ENCODE results near the gene SRMS. TPM values are rescaled to one million over a fixed set of nuclear protein-coding genes. Genes with fewer than 3 reads are reported as not detected.

The SRMS gene
- polyA plus RNA-seq, 1 donor from 2014 or later = not detected

DNA sequence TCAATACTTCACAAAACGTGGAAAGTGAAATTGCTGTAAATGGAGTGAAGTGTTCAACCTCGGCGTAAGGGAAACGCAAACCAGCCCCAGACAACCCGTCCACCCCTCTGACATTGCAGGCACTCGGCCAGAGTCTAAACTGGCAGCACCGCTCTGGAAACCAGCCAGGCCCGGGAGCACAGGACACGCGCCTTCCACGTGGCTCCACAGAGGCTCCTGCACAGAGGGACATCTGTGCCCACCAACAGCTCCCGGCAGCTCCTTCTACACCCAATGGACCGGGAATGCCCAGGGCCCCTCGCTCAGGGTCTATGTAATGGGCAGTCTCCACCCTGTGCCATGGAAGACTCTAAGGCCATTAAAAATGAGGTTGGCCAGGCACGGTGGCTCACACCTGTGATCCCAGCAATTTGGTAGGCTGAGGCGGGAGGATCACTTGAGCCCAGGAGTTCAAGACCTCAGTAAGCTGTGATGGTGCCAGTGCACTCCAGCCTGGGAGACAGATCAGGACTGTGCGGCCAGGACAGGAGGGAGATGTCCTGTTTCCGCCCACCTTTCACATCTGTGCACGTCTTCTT lies 29.9 kb upstream of the SRMS start:
- no peaks in the 10 kb centered on the region for H3K27me3 ChIP-seq (ENCODE audit: insufficient read depth, low read depth, low read length)
- no peaks in the 10 kb centered on the region for H3K36me3 ChIP-seq (ENCODE audit: insufficient read depth, low read length)
- H3K4me3 ChIP-seq (ENCODE audit: low read length) = no peak overlapping the region
- no peaks in the 10 kb centered on the region for H3F3A ChIP-seq (ENCODE audit: insufficient read depth, low read length, poor library complexity, severe bottlenecking)
- no peaks in the 10 kb centered on the region for H3K9me3 ChIP-seq (ENCODE audit: low read length)
- TF ChIP-seq, protein P1, sequence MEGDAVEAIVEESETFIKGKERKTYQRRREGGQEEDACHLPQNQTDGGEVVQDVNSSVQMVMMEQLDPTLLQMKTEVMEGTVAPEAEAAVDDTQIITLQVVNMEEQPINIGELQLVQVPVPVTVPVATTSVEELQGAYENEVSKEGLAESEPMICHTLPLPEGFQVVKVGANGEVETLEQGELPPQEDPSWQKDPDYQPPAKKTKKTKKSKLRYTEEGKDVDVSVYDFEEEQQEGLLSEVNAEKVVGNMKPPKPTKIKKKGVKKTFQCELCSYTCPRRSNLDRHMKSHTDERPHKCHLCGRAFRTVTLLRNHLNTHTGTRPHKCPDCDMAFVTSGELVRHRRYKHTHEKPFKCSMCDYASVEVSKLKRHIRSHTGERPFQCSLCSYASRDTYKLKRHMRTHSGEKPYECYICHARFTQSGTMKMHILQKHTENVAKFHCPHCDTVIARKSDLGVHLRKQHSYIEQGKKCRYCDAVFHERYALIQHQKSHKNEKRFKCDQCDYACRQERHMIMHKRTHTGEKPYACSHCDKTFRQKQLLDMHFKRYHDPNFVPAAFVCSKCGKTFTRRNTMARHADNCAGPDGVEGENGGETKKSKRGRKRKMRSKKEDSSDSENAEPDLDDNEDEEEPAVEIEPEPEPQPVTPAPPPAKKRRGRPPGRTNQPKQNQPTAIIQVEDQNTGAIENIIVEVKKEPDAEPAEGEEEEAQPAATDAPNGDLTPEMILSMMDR (IDR thresholded peaks at IDR 0.05; ENCODE audit: poor library complexity, severe bottlenecking) = no peak
- TF ChIP-seq POLR2AphosphoS5 (IDR thresholded peaks at IDR 0.05) (no peak), TAF1 (IDR thresholded peaks at IDR 0.05; ENCODE audit: low read depth) (no peak), MXI1 (conservative IDR thresholded peaks at IDR 0.05; ENCODE audit: poor library complexity, severe bottlenecking) (no peak), EZH2 (IDR thresholded peaks at IDR 0.05; ENCODE audit: borderline replicate concordance, insufficient read depth, low read length, poor library complexity, severe bottlenecking) (no peak), SMC3 (conservative IDR thresholded peaks at IDR 0.05; ENCODE audit: poor library complexity) (no peak), RAD21 (conservative IDR thresholded peaks at IDR 0.05) (no peak), EP300 (conservative IDR thresholded peaks at IDR 0.05; ENCODE audit: poor library complexity, severe bottlenecking) (no peak)
- TF ChIP-seq, protein P2, sequence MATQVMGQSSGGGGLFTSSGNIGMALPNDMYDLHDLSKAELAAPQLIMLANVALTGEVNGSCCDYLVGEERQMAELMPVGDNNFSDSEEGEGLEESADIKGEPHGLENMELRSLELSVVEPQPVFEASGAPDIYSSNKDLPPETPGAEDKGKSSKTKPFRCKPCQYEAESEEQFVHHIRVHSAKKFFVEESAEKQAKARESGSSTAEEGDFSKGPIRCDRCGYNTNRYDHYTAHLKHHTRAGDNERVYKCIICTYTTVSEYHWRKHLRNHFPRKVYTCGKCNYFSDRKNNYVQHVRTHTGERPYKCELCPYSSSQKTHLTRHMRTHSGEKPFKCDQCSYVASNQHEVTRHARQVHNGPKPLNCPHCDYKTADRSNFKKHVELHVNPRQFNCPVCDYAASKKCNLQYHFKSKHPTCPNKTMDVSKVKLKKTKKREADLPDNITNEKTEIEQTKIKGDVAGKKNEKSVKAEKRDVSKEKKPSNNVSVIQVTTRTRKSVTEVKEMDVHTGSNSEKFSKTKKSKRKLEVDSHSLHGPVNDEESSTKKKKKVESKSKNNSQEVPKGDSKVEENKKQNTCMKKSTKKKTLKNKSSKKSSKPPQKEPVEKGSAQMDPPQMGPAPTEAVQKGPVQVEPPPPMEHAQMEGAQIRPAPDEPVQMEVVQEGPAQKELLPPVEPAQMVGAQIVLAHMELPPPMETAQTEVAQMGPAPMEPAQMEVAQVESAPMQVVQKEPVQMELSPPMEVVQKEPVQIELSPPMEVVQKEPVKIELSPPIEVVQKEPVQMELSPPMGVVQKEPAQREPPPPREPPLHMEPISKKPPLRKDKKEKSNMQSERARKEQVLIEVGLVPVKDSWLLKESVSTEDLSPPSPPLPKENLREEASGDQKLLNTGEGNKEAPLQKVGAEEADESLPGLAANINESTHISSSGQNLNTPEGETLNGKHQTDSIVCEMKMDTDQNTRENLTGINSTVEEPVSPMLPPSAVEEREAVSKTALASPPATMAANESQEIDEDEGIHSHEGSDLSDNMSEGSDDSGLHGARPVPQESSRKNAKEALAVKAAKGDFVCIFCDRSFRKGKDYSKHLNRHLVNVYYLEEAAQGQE (IDR thresholded peaks at IDR 0.05; ENCODE audit: borderline replicate concordance) = no peak
- no peak overlapping the region for H2AFZ ChIP-seq (ENCODE audit: low read depth, low read length)
- no peak overlapping the region for H3K4me2 ChIP-seq (ENCODE audit: low read length)
- no peak overlapping the region for H3K27ac ChIP-seq (ENCODE audit: low read length)
- H3K9ac ChIP-seq (ENCODE audit: low read length) = no peak overlapping the region
- no peaks in the 10 kb centered on the region for H3K79me2 ChIP-seq (replicated peaks; ENCODE audit: insufficient read depth, low read length)
- H3K9me2 ChIP-seq (ENCODE audit: insufficient read depth, low read length) = no peaks in the 10 kb centered on the region
- H4K20me1 ChIP-seq (ENCODE audit: insufficient read depth) = no peaks in the 10 kb centered on the region

DNA sequence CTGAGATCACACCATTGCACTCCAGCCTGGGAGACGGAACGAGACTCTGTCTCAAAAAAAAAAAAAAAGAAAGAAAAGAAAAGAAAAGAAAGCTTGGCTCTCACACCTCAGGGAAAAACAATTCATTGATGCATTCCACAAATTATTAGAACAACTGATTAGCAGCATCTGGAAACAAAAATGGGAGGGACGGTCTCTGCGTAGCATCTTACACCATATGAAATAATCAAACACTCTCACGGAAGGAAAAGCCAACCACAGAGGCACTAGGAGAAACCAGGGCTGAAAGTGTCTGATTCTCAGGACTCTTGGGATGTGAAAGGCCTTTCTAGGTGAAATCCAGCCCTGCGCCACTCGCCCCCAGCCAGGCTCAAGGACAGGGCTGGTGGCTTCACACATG lies 28.8 kb upstream of the SRMS start:
- Histone ChIP-seq H2AFZ (ENCODE audit: low read depth, low read length) (no peak overlapping the region), H3K27ac (ENCODE audit: low read length) (no peak overlapping the region), H3K9ac (ENCODE audit: low read length) (no peak overlapping the region), H3K4me2 (ENCODE audit: low read length) (no peak overlapping the region), H3K27me3 (ENCODE audit: insufficient read depth, low read depth, low read length) (no peaks in the 10 kb centered on the region), H3K4me3 (ENCODE audit: low read length) (no peak overlapping the region), H4K20me1 (ENCODE audit: insufficient read depth) (no peaks in the 10 kb centered on the region), H3K9me3 (ENCODE audit: low read length) (no peaks in the 10 kb centered on the region), H3K36me3 (ENCODE audit: insufficient read depth, low read length) (no peaks in the 10 kb centered on the region), H3K79me2 (replicated peaks; ENCODE audit: insufficient read depth, low read length) (no peaks in the 10 kb centered on the region), H3K9me2 (ENCODE audit: insufficient read depth, low read length) (no peaks in the 10 kb centered on the region), H3F3A (ENCODE audit: insufficient read depth, low read length, poor library complexity, severe bottlenecking) (no peaks in the 10 kb centered on the region)
- TF ChIP-seq MXI1 (conservative IDR thresholded peaks at IDR 0.05; ENCODE audit: poor library complexity, severe bottlenecking) (no peak), POLR2AphosphoS5 (IDR thresholded peaks at IDR 0.05) (no peak), EP300 (conservative IDR thresholded peaks at IDR 0.05; ENCODE audit: poor library complexity, severe bottlenecking) (no peak), RAD21 (conservative IDR thresholded peaks at IDR 0.05) (no peak), TAF1 (IDR thresholded peaks at IDR 0.05; ENCODE audit: low read depth) (no peak), EZH2 (IDR thresholded peaks at IDR 0.05; ENCODE audit: borderline replicate concordance, insufficient read depth, low read length, poor library complexity, severe bottlenecking) (no peak), SMC3 (conservative IDR thresholded peaks at IDR 0.05; ENCODE audit: poor library complexity) (no peak)
- TF ChIP-seq, protein P1 (IDR thresholded peaks at IDR 0.05; ENCODE audit: poor library complexity, severe bottlenecking) = no peak
- TF ChIP-seq, protein P2 (IDR thresholded peaks at IDR 0.05; ENCODE audit: borderline replicate concordance) = no peak

Data from neural cell (in vitro differentiated cells).